ENCODE measurements around the gene AIG1.

Gene AIG1

DNA sequence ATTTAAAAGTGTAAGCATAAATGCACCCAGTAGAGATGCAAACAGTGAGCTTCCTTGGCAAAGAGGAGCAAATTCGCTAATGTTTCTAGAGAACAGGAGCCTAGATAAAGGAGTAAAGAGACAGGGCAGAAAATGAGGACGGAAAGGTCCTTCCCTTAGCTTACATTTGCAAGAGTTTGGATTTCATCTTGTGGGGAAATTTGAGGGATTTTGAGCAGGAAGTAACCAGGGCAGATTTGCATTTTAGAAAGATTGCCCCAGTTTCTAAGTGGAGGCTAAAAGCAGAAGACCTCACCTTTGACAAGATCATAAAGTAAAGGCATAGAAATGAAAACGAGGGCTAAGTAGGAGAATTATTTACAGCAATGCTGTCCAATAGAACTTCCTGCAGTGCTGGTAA lies 309.3 kb downstream of the AIG1 start:
- TF ChIP-seq, protein P1, sequence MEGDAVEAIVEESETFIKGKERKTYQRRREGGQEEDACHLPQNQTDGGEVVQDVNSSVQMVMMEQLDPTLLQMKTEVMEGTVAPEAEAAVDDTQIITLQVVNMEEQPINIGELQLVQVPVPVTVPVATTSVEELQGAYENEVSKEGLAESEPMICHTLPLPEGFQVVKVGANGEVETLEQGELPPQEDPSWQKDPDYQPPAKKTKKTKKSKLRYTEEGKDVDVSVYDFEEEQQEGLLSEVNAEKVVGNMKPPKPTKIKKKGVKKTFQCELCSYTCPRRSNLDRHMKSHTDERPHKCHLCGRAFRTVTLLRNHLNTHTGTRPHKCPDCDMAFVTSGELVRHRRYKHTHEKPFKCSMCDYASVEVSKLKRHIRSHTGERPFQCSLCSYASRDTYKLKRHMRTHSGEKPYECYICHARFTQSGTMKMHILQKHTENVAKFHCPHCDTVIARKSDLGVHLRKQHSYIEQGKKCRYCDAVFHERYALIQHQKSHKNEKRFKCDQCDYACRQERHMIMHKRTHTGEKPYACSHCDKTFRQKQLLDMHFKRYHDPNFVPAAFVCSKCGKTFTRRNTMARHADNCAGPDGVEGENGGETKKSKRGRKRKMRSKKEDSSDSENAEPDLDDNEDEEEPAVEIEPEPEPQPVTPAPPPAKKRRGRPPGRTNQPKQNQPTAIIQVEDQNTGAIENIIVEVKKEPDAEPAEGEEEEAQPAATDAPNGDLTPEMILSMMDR (IDR thresholded peaks at IDR 0.05; ENCODE audit: low read depth, low read length), result no peak
- H3K4me3 ChIP-seq (ENCODE audit: low read depth, low read length), result no peak overlapping the region

- TF ChIP-seq, protein P1 (IDR thresholded peaks at IDR 0.05; ENCODE audit: low read depth, low read length), result no peak
- no peak overlapping the region for H3K4me3 ChIP-seq (ENCODE audit: low read depth, low read length)
These were observed 310.2 kb downstream of the AIG1 start for GRCh38 chr6:143370812-143371370.

GRCh38 chr6:143372199-143372882 lies 311.7 kb downstream of the AIG1 start:
- H3K4me3 ChIP-seq (ENCODE audit: low read depth, low read length), result no peak overlapping the region
- TF ChIP-seq, protein P1 (IDR thresholded peaks at IDR 0.05; ENCODE audit: low read depth, low read length), result no peak

- TF ChIP-seq, protein P1 (IDR thresholded peaks at IDR 0.05; ENCODE audit: low read depth, low read length), result no peak
- H3K4me3 ChIP-seq (ENCODE audit: low read depth, low read length), result no peak overlapping the region
These were observed 313.3 kb downstream of the AIG1 start for GRCh38 chr6:143374014-143374413.

- TF ChIP-seq, protein P1 (IDR thresholded peaks at IDR 0.05; ENCODE audit: low read depth, low read length), result no peak
- no peak overlapping the region for H3K4me3 ChIP-seq (ENCODE audit: low read depth, low read length)
These were observed 314.4 kb downstream of the AIG1 start for GRCh38 chr6:143375022-143375585.

DNA sequence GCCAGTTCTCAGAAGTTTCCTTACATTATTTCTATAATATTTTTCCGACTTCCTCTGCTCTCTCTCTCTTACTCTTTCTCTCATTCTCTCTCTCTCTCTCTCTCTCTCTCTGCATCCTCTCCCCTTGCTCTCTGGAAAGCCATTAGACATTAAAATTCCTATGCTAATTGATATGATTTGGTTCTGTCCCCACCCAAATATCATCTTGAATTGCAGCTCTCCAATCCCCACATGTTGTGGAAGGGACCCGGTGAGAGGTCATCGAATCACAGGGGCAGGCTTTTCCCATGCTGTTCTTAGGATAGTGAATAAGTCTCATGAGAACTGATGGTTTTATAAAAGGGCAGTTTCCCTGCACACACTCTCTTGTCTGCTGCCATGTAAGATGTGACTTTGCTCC lies 315.7 kb downstream of the AIG1 start:
- no peak overlapping the region for H3K4me3 ChIP-seq (ENCODE audit: low read depth, low read length)

GRCh38 chr6:143376861-143377260 lies 316.2 kb downstream of the AIG1 start:
- TF ChIP-seq, protein P1 (IDR thresholded peaks at IDR 0.05; ENCODE audit: low read depth, low read length), result no peak
- no peak overlapping the region for H3K4me3 ChIP-seq (ENCODE audit: low read depth, low read length)

More for the DNA sequence above, 315.7 kb downstream of the AIG1 start:
- TF ChIP-seq, protein P1 (IDR thresholded peaks at IDR 0.05; ENCODE audit: low read depth, low read length), result no peak
